GM18507 (cell line): ENCODE measurements around the gene RAB40C.

Experiments
- DNase-seq: peaks from one replicate; pipeline ENCODE4 v3.0.0; 2011; ENCODE audit warnings: low read depth; ENCODE audit not compliant: insufficient read length; ENCODE audit errors: extremely low spot score
- FAIRE-seq: peaks from 2 replicates; lab custom pipeline; 2011; peaks lifted over from hg19 to GRCh38; lab: Jason Lieb, UNC

RAB40C gene

DNA sequence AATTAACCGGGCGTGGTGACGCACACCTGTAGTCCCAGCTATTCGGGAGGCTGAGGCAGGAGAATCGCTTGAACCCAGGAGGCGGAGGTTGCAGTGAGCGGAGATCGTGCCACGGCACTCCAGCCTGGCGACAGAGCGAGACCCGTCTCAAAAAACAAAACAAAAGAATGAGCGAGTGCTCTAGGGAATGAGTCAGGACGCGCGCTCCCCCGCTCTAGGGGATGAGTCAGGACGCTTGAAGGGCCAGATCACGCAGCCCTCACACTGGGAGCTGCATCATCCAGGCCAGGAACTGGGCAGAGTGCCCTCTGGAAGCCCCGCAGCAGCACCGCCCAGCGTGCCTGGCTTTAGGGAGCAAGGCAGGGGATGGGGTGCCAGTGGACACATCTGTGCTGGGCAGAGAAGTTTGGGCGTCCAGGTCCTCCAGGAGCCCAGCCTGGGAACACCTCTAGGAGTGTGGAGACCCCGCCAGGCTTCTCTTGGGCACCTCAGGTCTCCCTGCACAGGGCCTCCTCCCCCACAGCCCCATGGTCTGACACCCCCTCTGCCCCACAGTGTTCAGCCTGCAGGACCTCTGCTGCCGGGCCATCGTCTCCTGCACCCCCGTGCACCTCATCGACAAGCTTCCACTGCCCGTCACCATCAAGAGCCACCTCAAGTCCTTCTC lies 37.1 kb downstream of the RAB40C start:
- DNase-seq (no peak), FAIRE-seq (no peak)

DNA sequence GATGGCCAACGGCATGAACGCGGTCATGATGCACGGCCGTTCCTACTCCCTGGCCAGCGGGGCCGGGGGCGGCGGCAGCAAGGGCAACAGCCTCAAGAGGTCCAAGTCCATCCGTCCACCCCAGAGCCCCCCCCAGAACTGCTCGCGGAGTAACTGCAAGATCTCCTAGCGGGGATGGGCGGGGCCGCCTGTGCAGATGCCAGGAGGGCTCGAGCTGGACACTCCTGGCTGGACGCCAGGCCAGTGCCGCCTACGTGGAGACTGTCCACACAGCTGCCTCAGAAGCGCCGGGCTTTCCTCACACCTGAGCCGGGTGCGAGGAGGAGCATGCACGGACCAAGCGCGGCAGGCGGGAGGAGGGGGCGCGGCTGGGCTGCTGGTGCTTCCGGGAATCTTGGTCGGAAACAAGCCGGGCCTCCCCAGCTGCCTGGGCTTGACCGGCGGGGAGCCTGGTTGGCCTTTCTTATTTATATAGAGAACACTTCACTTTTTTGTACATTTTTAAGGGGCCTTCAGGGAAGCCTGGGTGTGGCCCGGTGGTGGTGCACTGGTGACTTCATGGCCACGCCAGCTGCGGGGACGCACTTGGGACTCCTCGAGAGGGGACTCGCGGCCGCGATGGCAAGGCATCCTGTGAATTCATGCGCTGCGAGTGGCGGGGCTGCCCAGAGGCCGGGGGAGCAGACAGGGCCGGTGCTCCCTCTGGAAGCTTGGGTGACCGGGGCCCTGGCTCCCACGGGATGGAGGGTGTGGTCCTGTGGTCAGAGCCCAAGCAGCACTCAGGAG lies 37.8 kb downstream of the RAB40C start:
- DNase-seq = no peak
- no peak for FAIRE-seq

DNA sequence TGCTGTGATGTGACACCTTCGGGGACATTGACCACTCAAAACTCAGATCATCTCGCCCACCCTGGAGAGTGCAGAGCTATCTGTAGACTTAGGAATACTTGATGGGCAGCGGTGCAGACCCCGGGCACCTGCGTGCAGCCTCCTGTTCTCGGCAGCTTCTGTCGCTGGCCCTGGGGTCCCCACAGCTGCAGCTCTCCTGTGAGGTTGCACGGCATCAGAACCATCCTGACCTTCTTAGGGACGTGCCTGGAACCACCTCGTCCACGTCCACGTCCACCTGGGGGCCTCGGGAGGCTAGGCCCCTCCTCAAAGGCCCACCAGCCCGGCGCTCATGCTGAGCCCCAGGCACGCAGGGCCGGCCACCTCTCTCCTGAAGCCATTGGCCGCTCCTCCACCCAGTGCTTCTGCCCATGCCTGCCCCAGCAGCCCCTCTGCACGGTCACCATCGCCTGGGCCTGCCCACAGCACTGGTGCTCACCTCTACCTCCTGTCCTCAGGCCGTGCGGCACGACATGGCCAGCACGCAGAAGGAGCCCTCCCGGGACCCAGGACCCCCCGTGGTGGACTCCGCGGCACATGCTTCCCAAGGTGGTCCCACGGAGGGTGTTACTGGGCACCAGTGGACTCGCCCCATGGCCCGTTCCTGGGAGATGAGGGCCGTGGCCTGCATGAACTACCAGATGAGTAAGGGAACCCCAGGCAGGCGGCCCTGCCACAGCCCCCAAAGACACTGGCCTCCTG lies 38.6 kb downstream of the RAB40C start:
- FAIRE-seq = no peak
- no peak for DNase-seq

DNA sequence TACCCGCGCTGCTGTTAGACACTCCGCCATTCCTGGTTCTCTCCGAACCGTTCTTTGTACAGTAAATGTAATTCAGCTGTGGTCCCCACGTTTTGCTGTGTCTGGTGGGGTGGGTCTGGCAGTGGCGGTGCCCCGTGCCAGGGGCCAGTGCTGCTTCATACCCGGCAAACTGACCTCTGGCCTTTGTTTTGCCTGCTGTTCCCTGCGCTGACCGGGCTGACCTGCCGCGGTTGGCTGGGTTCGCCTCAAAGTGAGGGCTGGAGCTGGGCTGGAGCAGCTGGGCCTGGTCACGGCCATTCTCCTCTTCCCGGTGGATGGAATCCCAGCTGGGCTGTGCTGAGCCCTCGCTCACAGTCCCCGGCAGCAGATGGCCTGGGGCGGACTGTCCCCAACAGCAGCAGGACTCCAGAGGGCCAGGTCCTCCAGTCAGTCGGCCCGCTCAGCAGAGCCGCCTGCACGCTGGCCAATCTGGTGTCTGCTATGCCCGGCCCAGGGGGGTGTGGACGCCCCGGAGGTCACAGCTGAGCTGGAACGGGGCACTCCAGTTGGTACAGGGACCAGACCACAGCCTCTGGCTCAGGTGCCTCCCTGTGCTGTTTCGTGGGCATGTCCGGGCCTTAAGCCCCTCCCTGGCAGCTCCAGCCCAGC lies 39.4 kb downstream of the RAB40C start:
- no peak for FAIRE-seq

DNA sequence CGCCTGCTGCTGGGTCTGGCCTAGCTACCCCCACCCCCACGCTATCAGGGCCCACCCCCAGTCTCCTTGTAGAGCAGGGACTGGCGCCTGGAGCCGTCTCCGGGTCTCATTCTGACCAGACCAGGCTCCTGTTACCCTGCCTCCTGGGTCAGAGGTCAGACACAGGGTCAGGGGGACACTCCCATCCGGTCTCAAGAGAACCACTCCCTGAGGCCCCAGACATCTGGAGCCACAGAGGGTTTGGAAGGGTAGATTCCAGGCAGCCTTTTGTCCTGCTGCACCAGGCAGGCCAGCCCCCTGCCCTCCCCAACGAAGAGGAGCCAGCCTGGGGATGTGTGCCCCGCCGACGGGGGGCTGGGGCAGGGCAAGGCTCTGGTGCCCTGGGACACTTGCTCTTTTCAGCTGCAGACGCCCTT lies 40.0 kb downstream of the RAB40C start:
- FAIRE-seq = no peak
- DNase-seq = no peak

More for the DNA sequence above, 39.4 kb downstream of the RAB40C start:
- no peak for DNase-seq

DNA sequence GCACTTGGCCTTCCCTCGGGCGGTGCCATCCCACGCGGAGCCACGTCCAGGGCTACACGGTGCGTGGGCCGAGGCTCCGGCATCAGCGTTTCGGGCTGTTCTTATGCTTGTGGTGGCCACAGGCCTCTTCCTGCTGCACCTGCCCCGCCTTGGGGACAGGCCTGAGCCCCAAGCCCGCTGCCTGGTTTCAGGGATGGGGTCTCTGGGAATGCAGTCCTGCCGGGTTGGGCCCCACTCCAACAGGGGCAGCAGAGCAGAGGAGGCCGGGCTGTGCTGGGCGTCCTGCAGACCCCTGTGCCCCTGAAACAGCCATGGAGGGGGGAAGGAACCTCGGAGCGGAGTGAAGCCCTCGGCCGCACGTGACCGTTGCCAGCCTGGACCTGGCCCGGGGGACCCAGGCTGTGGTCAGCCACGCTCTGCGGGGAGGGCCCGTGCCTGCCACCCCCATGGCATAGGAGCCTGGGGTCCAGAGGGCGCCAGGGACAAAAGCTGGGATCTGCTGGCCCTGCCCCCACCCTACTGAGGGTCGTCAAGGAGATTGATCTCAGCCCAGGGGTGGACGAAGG lies 40.5 kb downstream of the RAB40C start:
- no peak for DNase-seq
- no peak for FAIRE-seq

DNA sequence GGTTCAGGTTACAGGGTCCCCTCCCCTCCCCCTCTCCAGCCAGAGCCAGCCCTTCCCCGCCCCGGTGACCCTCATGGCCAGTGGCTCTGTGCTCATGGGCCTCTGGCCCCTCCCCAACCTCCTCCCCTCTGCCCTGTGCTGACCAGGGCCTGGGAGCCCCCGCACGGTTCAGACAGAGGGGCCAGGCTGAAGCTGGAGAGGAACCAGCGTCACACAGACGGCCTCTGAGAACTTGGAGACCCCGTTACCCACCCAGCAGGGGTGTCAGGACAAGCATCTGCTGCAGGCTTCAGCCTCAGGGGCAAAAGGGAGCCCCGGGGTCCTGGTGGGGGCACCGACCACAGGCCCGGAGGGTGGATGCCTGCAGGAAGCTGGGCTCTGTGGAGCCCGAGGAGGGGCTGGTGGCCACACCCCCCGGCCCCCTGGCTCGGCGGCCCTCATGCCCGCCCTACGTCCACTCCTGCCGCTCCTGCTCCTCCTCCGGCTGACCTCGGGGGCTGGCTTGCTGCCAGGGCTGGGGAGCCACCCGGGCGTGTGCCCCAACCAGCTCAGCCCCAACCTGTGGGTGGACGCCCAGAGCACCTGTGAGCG lies 41.0 kb downstream of the RAB40C start, which contains the start of gene WFIKKN1:
TSS of gene WFIKKN1 (plus strand) at position 171 of the 591 bp plus-strand sequence. CDS start at position 440, 269 bp downstream.
- no peak for FAIRE-seq
- no peak for DNase-seq

DNA sequence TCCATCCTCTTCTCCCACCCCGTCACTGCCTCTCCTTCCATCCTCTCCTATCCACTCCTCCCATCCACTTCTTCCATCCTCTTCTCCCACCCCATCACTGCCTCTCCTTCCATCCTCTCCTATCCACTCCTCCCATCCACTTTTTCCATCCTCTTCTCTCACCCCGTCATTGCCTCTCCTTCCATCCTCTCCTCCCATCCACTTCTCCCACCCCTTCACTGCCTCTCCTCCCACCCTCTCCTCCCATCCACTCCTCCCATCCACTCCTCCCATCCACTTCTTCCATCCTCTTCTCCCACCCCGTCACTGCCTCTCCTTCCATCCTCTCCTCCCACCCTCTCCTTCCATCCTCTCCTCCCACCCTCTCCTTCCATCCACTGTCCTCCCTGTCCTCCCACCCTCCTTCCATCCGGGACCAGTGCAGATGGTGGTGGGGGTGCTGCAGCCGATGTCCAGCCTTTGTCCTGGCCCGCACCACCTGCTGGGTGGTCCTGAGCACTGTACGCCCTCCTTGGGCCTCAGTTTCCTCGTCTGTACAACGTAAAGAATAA lies 42.0 kb downstream of the RAB40C start:
- no peak for FAIRE-seq
- DNase-seq = no peak

DNA sequence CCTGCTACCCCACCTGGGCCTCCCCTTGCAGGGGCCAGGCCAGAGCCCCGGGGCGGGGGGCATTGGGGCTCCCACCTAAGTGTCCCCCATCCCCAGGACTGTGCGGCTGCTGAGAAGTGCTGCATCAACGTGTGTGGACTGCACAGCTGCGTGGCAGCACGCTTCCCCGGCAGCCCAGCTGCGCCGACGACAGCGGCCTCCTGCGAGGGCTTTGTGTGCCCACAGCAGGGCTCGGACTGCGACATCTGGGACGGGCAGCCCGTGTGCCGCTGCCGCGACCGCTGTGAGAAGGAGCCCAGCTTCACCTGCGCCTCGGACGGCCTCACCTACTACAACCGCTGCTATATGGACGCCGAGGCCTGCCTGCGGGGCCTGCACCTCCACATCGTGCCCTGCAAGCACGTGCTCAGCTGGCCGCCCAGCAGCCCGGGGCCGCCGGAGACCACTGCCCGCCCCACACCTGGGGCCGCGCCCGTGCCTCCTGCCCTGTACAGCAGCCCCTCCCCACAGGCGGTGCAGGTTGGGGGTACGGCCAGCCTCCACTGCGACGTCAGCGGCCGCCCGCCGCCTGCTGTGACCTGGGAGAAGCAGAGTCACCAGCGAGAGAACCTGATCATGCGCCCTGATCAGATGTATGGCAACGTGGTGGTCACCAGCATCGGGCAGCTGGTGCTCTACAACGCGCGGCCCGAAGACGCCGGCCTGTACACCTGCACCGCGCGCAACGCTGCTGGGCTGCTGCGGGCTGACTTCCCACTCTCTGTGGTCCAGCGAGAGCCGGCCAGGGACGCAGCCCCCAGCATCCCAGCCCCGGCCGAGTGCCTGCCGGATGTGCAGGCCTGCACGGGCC lies 42.8 kb downstream of the RAB40C start:
- FAIRE-seq (no peak), DNase-seq (no peak)

DNA sequence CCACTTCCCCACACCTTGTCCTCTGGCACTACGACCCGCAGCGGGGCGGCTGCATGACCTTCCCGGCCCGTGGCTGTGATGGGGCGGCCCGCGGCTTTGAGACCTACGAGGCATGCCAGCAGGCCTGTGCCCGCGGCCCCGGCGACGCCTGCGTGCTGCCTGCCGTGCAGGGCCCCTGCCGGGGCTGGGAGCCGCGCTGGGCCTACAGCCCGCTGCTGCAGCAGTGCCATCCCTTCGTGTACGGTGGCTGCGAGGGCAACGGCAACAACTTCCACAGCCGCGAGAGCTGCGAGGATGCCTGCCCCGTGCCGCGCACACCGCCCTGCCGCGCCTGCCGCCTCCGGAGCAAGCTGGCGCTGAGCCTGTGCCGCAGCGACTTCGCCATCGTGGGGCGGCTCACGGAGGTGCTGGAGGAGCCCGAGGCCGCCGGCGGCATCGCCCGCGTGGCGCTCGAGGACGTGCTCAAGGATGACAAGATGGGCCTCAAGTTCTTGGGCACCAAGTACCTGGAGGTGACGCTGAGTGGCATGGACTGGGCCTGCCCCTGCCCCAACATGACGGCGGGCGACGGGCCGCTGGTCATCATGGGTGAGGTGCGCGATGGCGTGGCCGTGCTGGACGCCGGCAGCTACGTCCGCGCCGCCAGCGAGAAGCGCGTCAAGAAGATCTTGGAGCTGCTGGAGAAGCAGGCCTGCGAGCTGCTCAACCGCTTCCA lies 43.6 kb downstream of the RAB40C start:
- FAIRE-seq (no peak), DNase-seq (no peak)

DNA sequence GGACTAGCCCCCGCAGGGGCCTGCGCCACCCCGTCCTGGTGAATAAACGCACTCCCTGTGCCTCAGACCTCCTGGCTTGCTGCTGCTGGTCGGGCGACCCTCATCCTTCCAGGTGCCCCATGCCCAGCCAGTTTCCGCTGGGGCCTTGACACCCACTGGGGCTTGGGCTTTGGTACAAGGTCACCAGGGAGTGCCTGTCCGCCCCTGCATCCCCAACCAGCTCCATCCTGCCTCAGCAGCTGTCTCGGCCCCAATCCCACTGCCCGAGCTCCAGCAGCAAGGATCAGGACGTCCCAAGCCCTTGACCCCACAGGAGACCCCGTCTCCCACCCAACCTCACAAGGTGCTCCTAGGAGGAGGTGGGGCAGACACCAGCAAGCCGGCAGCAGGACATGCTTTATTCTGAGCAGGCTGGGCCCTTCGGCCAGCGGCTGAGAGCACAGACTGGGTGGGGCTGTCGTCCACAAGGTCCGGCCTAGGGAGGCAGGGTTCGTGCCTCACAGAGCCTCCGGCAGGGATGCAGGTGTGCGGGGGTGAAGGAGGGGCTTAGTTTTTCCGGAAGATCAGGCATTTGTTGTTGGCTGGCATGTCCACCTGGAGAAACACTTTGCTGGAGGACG lies 44.3 kb downstream of the RAB40C start:
- DNase-seq (no peak), FAIRE-seq (no peak)

DNA sequence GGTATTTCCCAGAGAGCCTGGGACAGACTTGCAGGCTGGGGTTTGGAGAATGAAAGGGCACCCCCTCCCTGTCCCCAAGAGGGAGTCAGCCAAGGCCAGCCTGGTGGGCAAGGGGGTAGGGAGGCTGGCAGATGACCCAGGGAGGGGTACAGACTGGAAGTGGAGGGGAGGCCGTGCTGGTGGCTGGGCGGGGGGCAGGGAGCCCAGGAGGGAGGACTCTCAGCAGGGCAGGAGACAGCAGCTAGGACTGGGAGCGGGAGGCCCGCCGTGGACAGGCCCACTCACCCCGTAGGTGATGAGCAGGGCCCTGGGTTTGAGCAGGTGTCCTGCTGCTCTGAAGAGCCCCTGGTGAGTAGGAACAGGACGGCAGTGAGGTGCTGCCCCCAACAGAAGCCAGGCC lies 45.1 kb downstream of the RAB40C start:
- FAIRE-seq (no peak), DNase-seq (no peak)

DNA sequence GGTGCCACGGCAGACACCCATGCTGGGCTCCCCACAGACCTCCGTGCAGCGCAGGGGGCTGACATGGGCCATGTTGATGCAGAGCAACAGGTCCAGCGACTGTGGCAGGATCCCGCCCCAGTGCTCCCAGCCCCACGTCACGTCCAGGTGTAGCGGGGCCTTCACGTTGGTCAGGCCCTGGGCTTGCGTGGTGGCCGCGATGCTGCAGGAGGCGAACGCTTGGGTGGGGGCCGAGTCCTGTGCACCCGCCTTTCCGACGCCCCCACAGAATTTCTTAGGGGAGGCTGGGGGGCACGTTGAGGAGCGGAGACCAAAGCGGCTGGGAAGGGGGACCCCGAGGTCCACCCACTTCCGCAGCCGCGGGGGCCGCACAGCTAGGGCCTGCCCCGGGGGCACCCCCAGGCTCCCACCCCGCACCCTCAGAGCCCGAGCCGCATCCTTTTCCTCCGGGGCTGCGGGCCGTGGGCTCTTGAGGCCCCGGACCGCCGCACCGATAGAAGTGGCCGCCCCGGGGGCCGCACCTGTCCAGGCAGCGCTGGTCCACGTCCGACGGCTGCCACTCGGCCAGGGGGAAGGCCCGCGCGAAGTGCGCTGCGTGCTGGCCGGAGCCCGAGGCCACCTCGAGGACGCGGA lies 45.8 kb downstream of the RAB40C start:
- FAIRE-seq (no peak), DNase-seq (no peak)

DNA sequence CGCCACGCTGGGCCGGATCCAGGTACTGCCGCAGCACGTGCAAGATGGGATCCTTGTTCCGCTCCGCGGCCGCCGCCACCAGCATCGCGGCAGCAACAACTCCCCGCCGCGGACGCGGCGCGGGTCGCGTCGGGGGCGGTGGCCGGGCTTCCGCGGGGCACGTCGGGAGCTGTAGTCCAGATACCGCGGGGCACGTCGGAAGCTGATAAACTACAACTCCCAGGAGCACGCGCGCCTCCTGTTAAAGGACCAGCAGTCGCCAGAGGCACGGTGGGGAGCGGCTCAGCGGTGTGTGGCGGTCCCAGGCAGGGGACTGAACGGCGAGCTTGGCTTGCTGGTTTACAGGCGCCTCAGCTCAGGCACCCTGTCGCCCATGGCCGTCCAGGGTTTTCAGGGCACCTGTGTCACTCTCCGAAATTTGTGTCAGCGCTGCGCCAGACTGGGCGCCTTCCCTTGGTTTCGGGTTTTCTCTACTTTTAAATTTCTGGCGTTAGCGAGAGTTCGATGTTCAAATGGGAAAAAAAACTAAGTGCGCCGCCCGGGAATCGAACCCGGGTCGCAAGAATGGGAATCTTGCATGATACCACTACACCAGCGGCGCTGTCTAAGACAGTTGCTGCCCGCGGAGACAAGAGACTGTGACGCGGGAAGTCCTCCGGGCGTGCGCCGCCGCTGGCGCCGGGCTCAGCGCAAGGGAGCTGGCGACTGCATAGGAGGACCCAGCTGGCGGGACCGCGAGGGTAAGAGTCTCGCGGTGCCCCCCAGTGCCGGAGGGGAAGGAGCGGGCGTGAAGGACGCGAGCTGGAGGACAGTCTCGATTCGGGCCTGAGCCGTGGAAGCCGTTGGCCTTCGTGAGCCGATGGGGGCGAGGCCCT lies 46.6 kb downstream of the RAB40C start, which contains the start of gene METTL26:
TSS of gene METTL26 (minus strand) at position 100 of the 875 bp plus-strand sequence. CDS start at position 85, 15 bp downstream.
- DNase-seq (peak; percentile 96), FAIRE-seq (peak; percentile 89)
